ENCODE results near the gene TCERG1.
A peak's percentile ranks its signal among the peaks of the same experiment; 100 is the strongest.

Gene TCERG1

DNA sequence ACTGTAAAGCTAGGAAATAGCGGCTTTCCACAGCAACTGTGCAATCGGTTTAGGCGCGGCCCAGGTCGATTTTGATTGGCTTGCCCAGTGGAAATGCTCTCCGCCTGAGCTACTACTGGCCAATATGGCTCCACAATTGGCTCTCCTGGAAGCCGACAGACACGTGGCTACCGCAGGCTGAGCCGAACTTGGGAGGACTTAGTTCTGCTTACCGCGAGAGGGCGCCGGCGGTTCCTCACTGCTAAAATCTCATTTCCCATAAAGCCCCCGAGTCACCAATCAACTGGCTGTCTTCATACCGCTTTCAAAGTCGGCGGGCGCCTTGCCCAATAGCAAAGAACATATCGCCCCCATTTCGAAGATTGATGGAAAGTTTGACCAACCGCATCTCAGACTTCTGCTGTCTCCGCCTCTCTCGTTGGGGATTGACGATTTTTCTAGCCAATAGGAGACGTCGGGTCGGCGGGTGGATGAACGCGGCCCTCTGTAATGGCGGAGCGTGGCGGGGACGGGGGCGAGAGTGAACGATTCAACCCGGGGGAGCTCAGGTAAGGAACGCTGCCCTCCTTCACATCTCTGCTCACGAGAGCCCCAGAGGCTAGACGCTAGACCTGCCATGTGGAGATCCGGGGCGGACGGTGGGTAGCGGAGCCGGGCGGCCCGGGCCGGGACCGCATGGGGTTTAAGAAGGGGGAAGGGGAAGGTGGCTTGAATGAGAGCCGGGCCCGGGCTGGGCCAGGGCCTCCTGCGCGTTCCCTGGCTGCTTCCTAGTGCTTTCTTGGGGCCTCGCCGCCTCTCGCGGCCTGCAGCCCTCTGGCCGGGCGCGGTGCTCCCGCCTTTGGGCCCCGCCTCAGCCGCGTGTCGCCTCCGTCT is at the start of gene TCERG1:
TSS of gene TCERG1 (plus strand) at position 473 of the 873 bp plus-strand sequence. CDS start at position 490, 17 bp downstream.
- peak; percentile 99 for DNase-seq (ENCODE audit: low spot score)

DNA sequence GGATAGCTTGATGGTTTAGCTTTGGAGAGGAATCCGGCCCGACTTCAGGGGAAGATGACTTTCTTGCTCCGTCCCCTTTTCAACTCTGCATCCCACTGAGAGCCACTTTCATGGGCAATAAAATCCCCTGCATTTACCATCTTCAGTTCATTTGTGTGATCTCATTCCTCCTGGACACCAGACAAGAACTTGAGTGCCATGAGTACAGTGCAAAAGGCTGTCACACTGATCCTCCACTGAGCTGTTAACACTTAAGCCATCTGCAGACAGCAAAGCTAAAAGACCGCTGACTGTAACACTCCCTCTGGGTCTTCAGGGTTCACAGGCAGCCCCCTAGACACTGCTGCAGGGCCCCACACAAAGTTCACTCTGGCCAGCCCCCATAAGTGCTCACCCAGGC is 48.3 kb upstream of the TCERG1 start:
- no peak for DNase-seq (ENCODE audit: low spot score)

- no peak for DNase-seq (ENCODE audit: low spot score)
These were observed 47.7 kb upstream of the TCERG1 start for GRCh38 chr5:146399481-146399880.

GRCh38 chr5:146400201-146400600 is 46.9 kb upstream of the TCERG1 start:
- no peak for DNase-seq (ENCODE audit: low spot score)

DNA sequence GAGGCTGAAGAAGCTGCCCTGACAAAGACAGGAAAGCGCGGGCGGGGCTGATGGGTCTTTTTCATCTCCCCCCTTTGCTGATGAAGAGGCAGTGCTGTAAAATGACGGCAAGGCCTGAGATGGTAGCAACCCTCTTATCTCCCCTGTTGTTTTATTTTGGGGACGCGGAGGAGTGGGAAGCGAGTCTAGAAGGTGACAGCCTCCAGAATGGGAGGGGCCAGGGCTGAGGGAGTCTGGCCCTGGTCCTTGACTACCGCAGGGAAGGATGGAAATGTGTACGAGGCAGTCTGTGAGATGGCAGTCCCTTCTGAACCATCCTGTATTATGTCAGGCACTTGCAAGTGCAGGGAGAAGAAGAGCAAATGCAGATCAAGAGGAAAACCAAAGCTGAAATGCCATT is 46.1 kb upstream of the TCERG1 start:
- DNase-seq (ENCODE audit: low spot score): no peak

- no peak for DNase-seq (ENCODE audit: low spot score)
These were observed 44.2 kb upstream of the TCERG1 start for GRCh38 chr5:146402949-146403348.

- DNase-seq (ENCODE audit: low spot score): no peak
These were observed 38.0 kb upstream of the TCERG1 start for GRCh38 chr5:146409054-146409671.

DNA sequence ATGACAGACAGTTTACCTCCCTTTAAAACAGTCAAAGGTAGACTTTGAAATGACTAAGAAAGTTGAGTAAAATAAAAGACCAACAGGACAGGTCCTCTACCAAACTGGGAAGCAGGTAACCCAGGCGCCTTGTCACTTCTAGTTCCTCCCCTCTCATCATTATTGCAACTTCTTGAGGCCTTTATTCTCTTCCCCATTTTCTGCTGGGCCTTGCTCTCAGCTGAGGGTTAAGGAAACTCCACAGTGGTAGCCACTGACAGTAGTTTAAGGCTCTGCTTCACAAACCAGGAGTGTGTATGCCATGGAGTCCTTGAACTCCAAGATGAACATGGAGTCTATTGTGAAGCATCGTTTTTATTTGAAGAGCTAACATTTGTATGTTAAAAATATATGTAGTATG is 36.9 kb upstream of the TCERG1 start:
- no peak for DNase-seq (ENCODE audit: low spot score)

- no peak for DNase-seq (ENCODE audit: low spot score)
These were observed 27.4 kb upstream of the TCERG1 start for GRCh38 chr5:146419696-146420095.

DNA sequence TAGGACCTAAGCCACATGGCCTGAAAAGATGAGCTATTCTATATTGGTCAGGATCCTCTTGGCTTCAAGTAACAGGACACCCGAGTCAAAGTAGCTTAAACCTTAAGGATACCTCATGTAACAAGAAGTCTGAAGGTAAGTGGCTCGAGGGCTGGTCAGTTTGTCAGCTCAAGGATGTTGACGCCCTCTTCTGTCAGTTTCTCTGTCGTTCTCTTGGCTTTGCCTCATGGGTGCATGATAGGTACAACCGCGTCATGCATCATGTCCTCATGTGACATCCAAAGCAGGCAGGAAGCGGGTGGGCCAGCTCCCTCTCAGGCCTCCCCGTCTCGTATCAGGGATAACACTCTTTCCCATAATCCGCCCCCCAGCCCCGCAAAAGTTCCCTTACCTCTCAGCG is 22.1 kb upstream of the TCERG1 start:
- no peak for DNase-seq (ENCODE audit: low spot score)

DNA sequence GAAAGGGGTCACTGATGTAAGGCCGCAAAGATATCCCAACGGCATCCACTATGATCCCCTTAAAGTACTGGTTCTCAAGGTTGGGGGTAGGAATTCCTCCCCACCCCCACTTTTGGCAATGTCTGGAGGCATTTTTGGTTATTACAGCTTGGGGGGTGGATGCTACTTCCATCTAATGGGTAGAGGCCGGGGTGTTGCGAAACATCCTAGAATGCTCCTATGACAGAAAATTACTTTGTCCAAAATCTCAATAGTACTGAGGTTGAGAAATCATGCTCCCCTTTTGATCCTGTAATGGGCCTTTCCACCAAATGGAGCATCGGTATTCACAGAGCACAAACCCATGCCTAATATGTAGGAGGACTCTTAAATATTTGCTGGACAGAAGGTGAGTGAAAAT is 20.8 kb upstream of the TCERG1 start:
- DNase-seq (ENCODE audit: low spot score): no peak

- DNase-seq (ENCODE audit: low spot score): peak; percentile 25
These were observed 20.1 kb upstream of the TCERG1 start for GRCh38 chr5:146426853-146427618.

DNA sequence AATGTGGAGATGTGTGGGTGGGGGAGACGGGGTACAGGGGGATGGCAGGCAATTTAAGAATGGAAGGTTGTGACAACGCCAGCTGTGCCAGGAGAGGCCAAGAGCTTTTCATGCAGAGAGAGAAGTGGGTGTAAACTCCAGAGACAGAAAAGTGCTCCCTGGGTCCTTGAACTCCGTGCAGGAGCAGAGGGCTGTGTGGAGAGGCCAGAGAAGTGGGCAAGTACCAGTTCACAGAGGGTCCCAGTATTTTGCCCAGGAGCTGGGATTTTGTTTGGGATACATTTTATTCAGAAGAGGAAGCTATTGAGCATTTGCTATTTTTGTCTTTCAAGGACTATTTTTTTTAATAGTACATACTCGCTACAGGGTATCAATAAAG is 19.5 kb upstream of the TCERG1 start:
- DNase-seq (ENCODE audit: low spot score): no peak

DNA sequence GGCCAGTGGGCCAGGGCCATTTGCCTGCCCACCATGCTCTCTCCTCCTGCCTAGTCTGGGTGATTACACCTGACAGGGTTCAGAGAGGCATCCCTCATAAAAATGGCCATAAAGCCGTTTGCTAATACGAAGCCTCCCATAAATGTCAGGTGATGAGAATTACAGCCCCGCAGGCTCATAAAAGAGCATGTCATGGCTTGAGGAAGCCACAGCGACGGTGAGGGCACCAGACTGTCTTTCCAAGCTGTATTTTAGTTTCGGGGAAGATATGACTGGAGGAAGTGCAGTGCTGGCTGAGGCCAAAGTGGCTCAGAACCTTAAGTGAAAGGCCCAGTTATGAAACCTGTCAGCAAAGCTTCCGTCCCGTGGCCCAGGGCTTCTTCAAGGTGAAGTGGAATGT is 18.5 kb upstream of the TCERG1 start:
- DNase-seq (ENCODE audit: low spot score): no peak

DNA sequence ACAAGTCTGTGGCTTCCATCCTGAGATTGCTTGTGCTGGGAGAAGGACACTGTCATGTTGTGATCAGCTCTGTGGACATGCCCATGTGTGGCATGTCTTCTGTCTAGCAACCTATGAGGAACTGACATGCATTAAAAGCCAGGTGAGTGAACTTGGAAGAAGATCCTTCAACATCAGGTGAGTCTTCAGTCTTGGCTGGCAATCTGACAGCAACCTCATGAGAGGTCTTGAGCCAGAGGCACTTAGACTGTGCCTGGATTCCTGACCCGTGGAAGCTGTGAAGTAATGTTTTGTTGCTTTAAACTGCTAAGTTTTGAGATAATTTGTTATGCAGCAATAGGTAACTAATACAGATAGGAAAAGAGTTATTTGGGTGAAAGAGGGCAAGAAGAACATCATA is 6.8 kb upstream of the TCERG1 start:
- no peak for DNase-seq (ENCODE audit: low spot score)

DNA sequence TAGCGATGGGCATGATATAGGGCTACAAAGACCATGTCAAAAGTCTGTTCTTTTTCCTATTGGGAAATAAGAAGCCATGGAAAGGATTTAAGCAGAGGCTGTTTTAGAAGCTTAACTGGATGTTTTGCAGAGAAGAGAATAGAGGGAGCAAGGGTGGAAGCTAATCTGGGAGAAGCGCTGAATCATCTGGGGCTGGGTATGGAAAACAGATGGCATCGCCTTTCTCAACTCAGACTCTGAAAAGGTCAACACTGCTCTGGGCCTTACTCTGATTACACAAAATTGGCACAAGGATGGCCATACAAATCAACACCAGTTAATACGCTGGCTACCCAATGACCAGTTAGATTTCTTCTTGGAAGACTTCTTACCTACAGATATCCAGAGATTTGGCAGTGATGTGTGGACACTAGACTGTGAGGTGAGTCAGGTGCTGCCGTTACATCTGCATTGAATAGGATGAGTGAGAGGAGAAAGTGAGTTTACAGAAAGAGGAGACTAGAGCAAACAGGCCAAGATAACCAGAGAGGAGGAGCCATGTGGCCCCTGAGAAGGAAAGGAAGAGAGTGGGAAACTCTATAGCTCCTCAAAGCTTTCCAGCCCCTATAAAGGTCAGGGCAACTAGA is 6.2 kb upstream of the TCERG1 start:
- no peak for DNase-seq (ENCODE audit: low spot score)

GRCh38 chr5:146441896-146442295 is 5.2 kb upstream of the TCERG1 start:
- DNase-seq (ENCODE audit: low spot score): no peak

DNA sequence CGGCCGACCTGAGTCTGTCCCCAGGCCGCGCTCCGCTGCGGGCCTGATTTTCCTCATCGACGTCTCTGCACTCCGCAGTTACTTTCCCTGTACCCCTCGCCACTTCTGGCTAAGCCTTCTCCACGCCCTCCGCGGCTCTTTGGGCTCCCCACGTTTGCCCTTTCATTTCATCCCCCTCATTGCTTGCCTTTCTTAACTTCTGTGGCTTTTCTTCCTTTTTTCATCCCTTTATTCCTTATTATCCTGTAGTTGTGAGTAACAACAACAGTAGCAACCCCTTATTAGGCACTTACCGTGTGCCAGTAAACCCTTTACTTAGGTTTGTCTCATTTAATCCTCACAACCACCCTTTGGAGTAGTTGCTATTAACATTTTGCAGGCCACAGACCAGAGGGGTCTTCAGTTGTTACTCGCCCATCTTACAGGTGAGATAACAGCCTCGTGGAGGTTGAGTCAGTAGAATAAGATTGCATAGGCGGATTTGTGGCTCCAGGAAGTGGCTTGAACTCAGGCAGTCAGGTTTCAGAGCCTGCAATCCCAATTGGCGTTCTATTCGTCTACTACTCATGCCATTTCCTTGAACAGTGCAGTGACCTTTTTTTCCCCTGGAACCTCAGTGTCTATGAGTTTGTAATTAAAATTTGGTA is 724 bp downstream of the TCERG1 start:
- no peak for DNase-seq (ENCODE audit: low spot score)

DNA sequence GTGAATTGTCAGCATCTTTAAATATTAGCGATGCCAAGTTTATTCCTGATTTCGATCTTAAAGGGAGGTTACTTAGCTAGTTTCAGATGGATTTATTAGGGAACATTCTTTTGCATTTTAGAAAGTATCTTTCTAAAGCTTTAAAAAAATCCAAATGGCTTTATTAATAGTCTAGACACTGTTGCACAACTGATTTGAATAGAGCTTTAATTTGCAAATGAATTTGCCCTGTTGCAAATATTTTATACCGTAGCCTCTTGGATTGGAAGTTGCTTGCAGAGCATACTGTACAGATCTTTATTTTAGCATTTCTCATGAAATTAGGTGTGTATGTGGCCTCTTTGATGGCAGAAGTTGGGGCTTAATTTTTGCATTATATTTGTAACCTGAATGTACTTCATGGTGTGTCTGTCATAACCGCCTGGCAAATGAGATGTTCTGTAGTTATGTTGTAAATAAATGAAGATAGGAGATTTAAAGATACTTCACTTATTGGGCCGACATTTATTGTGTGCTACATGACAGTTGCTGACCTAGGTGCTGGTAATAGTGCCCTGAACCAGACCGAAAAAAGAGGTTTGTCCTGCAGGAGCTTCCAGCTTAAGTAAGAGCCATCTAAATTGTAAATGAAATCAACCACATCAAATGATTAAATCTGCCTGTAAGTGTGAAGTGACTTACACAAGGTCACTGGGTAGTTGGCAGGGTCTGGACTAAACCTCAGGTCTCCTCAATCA is 1.8 kb downstream of the TCERG1 start:
- no peak for DNase-seq (ENCODE audit: low spot score)

- DNase-seq (ENCODE audit: low spot score): no peak
These were observed 2.9 kb downstream of the TCERG1 start for GRCh38 chr5:146450002-146450401.

- DNase-seq (ENCODE audit: low spot score): no peak
These were observed 4.3 kb downstream of the TCERG1 start for GRCh38 chr5:146451411-146451810.
